Measurements from ENCODE around the gene SEC14L1.

SEC14L1 gene

DNA sequence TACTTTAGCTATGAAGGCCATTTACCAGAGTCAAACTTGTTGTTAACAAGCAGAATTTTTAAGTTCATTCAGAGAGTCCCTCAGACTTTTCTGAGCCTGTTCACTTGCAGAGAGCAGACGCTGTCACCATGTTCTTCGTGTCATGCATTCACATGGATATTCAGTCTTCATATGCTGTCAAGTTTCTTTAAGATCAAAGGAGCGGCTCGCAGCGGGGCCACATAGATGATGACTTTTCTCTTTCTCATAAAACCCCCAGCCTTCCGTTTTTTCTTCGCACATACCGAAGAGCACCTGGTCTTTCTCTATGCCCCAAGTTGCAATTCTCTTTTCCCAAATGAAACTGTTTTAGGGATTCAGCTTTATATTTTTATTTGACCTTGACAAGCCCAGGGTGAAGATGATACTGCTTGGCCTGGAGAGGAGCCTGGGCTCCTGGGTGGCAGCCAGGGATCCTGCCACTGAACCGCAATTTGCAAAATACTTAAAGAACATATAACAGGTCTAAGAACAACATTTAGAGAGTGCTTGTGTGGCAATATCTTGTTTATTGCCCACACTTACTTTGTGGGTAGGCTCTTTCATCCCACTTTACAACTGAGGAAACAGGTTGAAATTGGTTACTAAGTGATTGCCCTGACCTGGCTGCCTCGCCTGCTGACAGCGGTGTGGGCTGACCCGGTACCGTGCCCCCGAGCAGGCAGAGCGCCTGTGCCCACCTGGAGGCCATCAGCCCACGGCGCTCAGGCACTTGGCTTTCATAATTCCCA, 22.9 kb downstream of the SEC14L1 start:
- DNase-seq (ENCODE audit: low read depth) = no peak

- no peak for DNase-seq (ENCODE audit: low read depth)
These were observed 23.8 kb downstream of the SEC14L1 start for GRCh38 chr17:77164483-77165091.

- no peak for DNase-seq (ENCODE audit: low read depth)
These were observed 24.8 kb downstream of the SEC14L1 start for GRCh38 chr17:77165577-77165976.

DNA sequence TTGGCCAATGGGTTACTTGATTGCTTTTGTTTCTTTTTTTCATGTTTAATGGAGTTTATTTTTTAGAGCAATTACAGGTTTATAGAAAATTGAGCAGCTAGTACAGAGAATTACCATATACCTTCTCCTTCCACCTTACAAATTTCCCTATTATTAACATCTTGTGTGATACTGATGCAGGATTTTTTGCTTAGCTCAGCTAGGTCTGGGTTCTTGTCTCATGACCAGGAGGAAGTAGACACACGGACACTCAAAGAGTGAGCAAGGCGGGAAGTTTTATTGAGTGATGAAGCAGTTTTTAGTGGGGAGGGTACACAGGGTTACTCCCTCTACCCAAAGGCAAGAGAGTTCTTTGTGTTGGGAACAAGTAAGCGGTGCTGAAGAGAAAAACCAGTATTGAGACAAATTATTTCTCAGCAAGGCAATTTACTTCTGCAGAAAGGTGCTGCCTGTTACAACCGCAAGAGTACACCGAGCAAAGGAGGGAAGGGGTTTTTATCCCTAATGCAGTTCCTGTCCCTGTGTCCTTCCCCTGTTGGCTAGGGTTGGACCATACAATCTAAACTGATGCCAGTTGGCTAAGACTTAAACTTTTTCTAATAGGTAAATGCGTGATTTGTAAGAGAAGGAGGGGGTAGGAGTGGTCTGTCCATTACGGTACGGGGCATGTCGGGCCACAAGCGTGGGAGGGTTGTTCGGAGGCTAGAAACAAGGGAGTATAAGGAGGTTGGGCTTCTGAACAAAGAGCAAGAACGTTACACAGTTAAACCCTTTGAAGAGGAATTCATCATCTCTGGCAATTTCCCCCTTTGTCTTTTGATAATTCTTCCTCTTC, 26.9 kb downstream of the SEC14L1 start:
- no peak for DNase-seq (ENCODE audit: low read depth)

DNA sequence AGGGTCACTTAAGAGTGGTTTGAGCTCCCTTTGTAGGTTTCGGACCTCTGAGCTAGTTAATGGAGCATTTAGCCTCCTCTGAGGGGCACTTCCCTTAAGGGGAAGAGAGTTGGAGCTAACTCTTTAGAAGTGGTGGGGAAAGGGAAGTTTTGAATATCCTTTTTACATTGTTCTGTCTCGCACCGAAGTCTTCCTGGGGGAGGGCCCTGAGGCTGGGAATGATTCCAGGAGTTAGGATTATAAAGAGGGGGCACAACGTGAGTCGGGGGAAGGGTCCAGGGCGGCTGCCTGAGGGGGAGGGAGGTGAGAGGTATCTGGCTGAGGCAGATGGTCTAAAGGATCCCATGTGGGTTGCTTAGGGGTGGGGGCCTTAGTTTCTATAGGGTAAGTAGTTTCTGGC, 32.3 kb downstream of the SEC14L1 start:
- DNase-seq (ENCODE audit: low read depth) = no peak

DNA sequence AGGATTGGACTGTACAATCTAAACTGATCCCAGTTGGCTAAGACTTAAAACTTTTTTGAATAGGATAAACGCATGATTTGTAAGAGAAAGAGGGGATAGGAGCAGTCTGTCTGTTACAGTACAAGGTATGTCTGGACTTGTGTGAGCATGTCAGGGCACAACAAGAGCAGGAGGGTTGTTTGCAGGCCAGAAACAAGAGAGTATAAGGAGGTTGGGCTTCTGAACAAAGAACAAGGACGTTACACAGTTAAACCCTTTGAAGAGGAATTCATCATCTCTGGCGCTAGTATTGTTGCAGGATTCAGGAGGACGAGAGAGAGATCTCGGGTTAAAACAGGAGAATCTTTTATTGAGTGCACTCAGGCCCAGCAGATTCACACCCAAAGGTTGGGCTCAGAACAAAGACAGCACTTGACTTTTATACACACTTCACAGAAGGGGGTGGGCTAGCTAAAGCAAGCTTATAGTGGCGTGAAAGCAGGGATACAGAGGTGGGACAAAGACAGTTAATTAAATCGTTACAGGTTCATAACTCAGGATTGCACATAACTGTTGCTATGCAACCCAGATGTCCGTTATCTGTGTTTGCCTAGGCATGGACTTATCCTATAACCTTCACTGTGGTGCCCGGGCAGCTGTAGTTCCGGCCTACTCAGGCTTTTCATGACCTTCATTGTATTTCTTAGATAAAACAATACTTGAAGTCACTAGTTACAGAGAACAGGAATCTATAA, 34.3 kb downstream of the SEC14L1 start:
- no peak for DNase-seq (ENCODE audit: low read depth)

DNA sequence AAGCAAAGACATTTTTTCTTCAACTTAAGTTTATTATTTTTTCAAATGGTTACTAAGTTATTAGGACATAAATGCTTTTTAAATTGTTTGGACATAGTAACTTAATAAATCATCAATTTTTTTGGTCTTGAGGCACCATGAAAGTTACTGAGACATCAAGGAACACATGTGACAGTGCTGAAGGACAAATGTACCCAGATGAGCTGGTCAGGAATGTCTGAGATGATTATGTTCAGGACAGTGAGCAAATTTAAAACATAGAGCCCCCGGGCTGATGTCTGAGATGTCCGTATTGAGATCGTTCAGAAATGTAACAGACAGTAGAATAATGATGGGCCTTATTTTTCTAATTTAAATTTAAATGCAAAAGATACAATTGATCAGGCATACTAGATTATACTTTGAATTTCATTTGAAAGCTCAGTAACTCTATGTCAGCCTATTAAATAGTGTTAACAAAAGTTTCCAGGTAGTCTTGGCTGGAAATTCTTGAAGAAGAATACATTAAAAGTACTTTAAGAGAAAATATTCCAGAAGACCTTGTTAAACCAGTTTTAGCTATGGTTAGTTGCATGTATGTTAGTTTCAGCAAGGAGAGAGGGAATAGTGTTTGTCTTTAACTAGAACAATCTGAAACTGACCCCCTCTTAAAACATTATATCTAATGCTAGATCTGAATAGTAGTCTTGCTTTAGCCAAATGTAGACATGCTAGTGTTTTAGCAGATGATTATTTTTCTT, 36.4 kb downstream of the SEC14L1 start:
- no peak for DNase-seq (ENCODE audit: low read depth)

DNA sequence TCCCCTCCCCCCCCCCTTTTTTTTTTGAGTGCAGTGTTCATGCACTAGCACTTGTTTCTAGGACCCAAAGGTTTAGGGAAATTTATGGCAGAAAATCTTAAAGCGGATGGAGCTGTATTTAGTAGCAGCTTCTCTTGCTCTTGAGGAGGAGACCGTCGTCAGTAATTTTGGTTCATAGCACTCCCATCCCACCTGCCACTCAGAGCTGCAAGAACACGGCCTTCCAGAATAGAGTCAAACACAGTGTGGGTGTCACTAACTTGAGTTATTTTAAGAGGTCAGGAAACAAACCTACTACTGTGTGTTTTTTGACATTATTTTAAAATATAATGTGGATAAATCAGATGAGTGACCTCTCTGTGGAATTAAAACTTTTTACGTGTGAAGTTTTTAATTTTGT, 37.3 kb downstream of the SEC14L1 start:
- no peak for DNase-seq (ENCODE audit: low read depth)

- no peak for DNase-seq (ENCODE audit: low read depth)
These were observed 37.8 kb downstream of the SEC14L1 start for GRCh38 chr17:77178563-77178962.

DNA sequence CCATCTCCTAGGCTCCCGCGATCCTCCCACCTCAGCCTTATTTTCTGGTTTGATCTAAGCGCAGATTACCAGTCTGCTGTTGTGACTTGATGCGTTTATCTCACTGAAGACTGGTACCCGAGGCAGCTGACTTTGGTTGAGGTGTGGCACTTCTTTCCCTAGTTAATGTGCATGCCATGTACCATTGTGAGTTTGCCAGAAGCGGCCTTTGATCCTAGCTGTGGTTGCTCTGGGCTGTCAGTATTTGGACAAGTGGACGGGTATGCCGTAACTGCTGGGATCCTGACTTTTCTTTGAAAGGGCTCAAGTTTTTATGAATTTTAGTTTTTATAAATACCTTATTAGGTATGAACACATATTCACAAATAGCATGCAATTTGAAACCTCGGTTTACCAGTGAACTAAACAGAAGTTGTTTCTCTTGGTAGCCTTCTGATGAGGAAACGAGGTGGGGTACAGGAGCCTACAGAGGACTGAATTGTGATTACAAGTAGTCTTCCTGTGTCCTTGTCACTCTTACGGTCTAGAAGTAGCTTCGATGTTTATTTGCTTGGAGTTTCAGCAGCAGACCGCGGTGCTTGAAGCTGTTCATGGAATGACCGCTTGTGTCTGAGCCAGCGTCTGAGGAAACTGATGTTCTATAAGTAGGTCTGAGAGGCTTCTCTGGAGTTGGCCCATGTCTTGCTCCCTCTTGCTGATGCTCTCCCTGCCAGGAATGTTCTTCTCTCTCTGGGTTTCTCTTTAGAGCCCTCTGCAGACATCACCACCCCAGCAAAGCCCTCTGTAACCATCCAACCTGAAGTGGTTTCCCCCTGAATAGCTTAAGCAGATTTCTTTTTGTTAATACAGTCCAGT, 40.0 kb downstream of the SEC14L1 start:
- DNase-seq (ENCODE audit: low read depth) = no peak

GRCh38 chr17:77182205-77183172, 41.7 kb downstream of the SEC14L1 start:
- DNase-seq (ENCODE audit: low read depth) = no peak

DNA sequence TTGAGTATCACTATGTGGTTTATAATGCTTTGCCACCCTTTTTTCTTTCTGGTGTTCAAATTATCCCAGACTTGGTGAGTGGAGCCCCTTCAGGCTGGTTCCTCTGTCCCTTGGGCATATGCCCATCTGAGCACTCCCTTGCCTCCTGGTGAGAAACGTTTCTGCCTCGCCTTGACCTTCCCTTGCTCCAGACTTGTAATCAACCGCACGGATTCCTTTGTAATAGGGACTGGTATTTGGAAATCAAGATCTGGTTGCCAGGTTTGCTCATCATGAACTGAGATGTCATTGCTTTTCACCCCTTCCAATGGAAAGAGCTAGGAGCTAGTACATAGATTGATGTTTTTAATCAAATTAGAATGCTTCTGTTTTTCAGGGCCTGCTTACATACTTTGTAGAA, 43.7 kb downstream of the SEC14L1 start:
- DNase-seq (ENCODE audit: low read depth) = no peak

GRCh38 chr17:77185137-77185536, 44.4 kb downstream of the SEC14L1 start:
- DNase-seq (ENCODE audit: low read depth) = no peak

- no peak for DNase-seq (ENCODE audit: low read depth)
These were observed 45.4 kb downstream of the SEC14L1 start for GRCh38 chr17:77186141-77186604.

DNA sequence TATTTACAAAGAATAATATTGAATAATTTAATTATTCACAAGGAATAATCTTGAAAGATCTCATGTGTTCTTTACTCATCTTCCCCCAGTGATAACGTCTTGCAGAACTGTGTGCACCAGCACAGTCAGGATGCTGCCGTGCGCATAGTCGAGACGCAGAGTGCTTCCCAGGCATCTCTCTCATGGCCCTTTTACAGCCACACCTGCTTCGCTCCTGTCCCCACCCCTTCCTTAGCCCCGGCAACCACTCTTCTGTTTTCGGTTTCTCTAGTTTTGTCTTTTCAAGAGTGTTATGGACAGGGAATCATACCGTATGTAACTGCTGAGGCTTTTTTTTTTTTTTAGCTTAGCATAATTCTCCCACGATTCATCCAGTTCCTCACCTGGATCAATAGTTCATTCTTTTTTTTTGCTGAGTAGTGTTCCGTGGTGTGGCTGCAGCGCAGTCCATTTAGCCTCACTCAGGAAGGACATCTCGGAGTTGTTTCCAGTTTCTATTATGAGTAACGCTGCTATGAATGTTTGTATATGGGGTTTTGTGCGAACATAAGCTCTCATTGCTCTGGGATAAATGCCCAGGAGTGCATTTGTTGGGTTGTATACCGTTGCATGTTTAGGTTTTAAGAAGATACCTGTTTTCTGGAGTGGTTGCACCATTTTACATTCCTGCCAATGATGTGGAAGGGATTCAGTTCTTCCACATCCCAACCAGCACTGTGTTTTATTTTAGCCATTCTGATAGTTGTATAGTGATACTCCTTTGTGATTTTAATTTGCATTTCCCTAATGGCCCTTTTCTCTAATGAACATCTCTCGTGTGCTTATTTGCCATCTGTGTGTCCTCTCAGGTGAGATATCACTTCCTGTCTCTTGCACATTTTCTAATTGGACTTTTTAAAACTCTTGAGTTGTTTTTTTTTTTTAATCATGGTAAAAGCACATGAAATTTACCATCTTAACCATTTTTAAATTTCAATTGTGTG, 47.6 kb downstream of the SEC14L1 start:
- no peak for DNase-seq (ENCODE audit: low read depth)

DNA sequence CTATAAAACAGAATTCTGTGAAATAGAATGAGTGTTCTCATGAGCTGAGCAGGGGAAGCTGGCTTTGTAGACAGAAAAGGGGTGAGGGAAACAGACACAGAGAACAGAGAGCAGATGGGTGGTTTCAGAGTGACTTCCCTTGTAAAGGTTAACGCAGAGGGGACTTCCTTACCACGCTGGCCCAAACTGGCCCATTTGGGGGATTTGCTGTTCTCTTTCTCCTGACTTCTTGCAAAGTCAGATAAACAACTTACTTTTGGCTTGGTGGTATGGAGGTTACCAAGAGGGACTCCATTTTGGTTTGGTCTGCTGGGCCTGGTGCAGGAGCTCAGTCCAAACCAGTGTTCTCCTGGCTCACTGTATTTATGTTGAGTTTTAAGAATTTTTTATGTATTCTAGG, 48.4 kb downstream of the SEC14L1 start:
- DNase-seq (ENCODE audit: low read depth) = no peak

- no peak for DNase-seq (ENCODE audit: low read depth)
These were observed 49.8 kb downstream of the SEC14L1 start for GRCh38 chr17:77190576-77190975.

- DNase-seq (ENCODE audit: low read depth) = no peak
These were observed 50.5 kb downstream of the SEC14L1 start for GRCh38 chr17:77191244-77191643.
